GM12865 (cell line): ENCODE data around the gene STMN1.

ENCODE experiments used
- DNase-seq: peaks from one replicate; pipeline ENCODE4 v3.0.0; 2010; ENCODE audit warnings: low read depth
- H3K4me3 ChIP-seq: 2 replicates; pipeline ENCODE4 v1.5.1; 2011; ENCODE audit warnings: mild to moderate bottlenecking, low read depth, low read length, control low read depth
- CTCF ChIP-seq: IDR thresholded peaks from 2 replicates; pipeline ENCODE4 v1.5.1; 2011; ENCODE audit warnings: low read length, control low read depth, low read depth, inconsistent platforms; ENCODE audit not compliant: insufficient read depth; ENCODE audit errors: missing control alignments

The STMN1 gene

GRCh38 chr1:25871086-25871703 is 35.0 kb downstream of the STMN1 start:
- no peak for DNase-seq
- H3K4me3 ChIP-seq: no peak overlapping the region
- no peak for TF ChIP-seq CTCF

GRCh38 chr1:25870614-25871013 is 35.6 kb downstream of the STMN1 start:
- H3K4me3 ChIP-seq: no peak overlapping the region
- DNase-seq: no peak
- TF ChIP-seq CTCF: no peak

GRCh38 chr1:25869909-25870606 is 36.2 kb downstream of the STMN1 start:
- no peak for DNase-seq
- no peak for TF ChIP-seq CTCF
- H3K4me3 ChIP-seq: no peak overlapping the region

GRCh38 chr1:25867210-25867991 is 38.8 kb downstream of the STMN1 start:
- no peak for DNase-seq
- no peak for TF ChIP-seq CTCF

GRCh38 chr1:25866288-25866687 is 39.9 kb downstream of the STMN1 start:
- DNase-seq: no peak
- TF ChIP-seq CTCF: no peak
- H3K4me3 ChIP-seq: no peak overlapping the region

More at GRCh38 chr1:25867210-25867991, 38.8 kb downstream of the STMN1 start:
- no peak overlapping the region for H3K4me3 ChIP-seq

- H3K4me3 ChIP-seq: no peak overlapping the region
- no peak for TF ChIP-seq CTCF
- DNase-seq: no peak
Observed at GRCh38 chr1:25864434-25864833, 41.8 kb downstream of the STMN1 start.
